K562 (cell line): ENCODE data around the gene STUM. TPM values are rescaled to one million over a fixed set of nuclear protein-coding genes. Genes with fewer than 3 reads are reported as not detected.

Experiments
- BCLAF1 ChIP-seq, 2 experiments: fragments of 450-650 bp in 1 of 2; IDR thresholded peaks; 2 replicates each; pipeline ENCODE4 v1.6.1; 2011 to 2017; ENCODE audit warnings: low read depth in 2 of 2, antibody characterized with exemption in 1 of 2, borderline replicate concordance in 1 of 2, low read length in 1 of 2, mild to moderate bottlenecking in 1 of 2, mixed read lengths in 1 of 2; ENCODE audit not compliant: control insufficient read depth in 1 of 2
- BHLHE40 ChIP-seq: IDR thresholded peaks from 2 replicates; pipeline ENCODE4 v1.6.1; 2011; ENCODE audit warnings: low read length, improper control_type of control experiment
- HNRNPUL1 ChIP-seq: fragments of 200-400 bp; formaldehyde crosslinking; IDR thresholded peaks from 2 replicates; pipeline ENCODE4 v1.6.1; 2017; ENCODE audit warnings: low read length
- JUND ChIP-seq, 2 experiments: IDR thresholded peaks; 2 replicates in 1 of 2; 3 replicates in 1 of 2; pipeline ENCODE4 v1.6.1; 2011; ENCODE audit warnings: borderline replicate concordance in 2 of 2, low read depth in 2 of 2, low read length in 2 of 2, improper control_type of control experiment in 1 of 2, missing biosample characterization in 1 of 2, missing genetic modification characterization in 1 of 2, missing genetic modification reagents in 1 of 2
- MTA3 ChIP-seq: fragments of 450-650 bp; formaldehyde crosslinking; IDR thresholded peaks from 2 replicates; pipeline ENCODE4 v1.6.1; 2017; ENCODE audit warnings: mild to moderate bottlenecking, borderline replicate concordance
- MYC ChIP-seq, 2 experiments: fragments of 250-450 bp in 1 of 2; sonication (Bioruptor Pico) in 1 of 2; IDR thresholded peaks; 2 replicates each; pipeline versions ENCODE4 v1.5.1 to v1.6.1; 2012 to 2021; ENCODE audit warnings: low read depth in 2 of 2, borderline replicate concordance in 1 of 2, improper control_type of control experiment in 1 of 2, low read length in 1 of 2, mild to moderate bottlenecking in 1 of 2, moderate library complexity in 1 of 2
- RB1 ChIP-seq: fragments of 450-650 bp; IDR thresholded peaks from 2 replicates; pipeline ENCODE4 v1.6.1; 2017; ENCODE audit warnings: low read depth, mild to moderate bottlenecking
- STAT5B ChIP-seq: fragments of 250-450 bp; sonication (Bioruptor Pico); IDR thresholded peaks from 2 replicates; pipeline ENCODE4 v1.8.0; 2021; ENCODE audit warnings: mild to moderate bottlenecking, inconsistent platforms
- WHSC1 ChIP-seq: IDR thresholded peaks from one replicate; pipeline ENCODE4 v1.6.1; 2012; ENCODE audit warnings: low read length, control low read depth, inconsistent platforms
- ZBTB7A ChIP-seq: IDR thresholded peaks from 2 replicates; pipeline ENCODE4 v1.6.1; 2011; ENCODE audit warnings: low read depth, mild to moderate bottlenecking, low read length, moderate library complexity, borderline replicate concordance; ENCODE audit not compliant: control insufficient read depth
- ZFP36 ChIP-seq: fragments of 150-350 bp; IDR thresholded peaks from 2 replicates; pipeline ENCODE4 v1.6.1; 2018; ENCODE audit warnings: low read length, low read depth; ENCODE audit not compliant: partially characterized antibody
- ZNF316 ChIP-seq: fragments of 450-650 bp; IDR thresholded peaks from 2 replicates; pipeline ENCODE4 v1.6.1; 2016
- polyA plus RNA-seq, 8 experiments: library from polyadenylated mRNA; depleted of rRNA in 4 of 8; stranded (reverse) in 5 of 8; unstranded in 3 of 8; fragments of >200 nt; fragmentation: Nextera tagmentation in 2 of 8; fragmentation: Illumina TruSeq in 1 of 8; extraction: Ambion mirVana in 2 of 8; extraction: Trizol in 1 of 8; gene quantifications; 2 replicates each; pipeline versions ENCODE4 v1.2.1 to v1.2.3, GENCODE V29; 2011 to 2014; ENCODE audit warnings: inconsistent platforms in 1 of 8, missing spikeins in 1 of 8
- total RNA-seq, 7 experiments: library from RNA; depleted of rRNA in 6 of 7; stranded (reverse); fragments of >200 nt in 6 of 7; fragmentation: Illumina TruSeq in 2 of 7; extraction: Trizol in 2 of 7; gene quantifications; 2 replicates each; pipeline versions ENCODE4 v1.2.1 to v1.2.3, GENCODE V29; 2011 to 2021; ENCODE audit warnings: low replicate concordance in 1 of 7
- TF ChIP-seq, protein P1 (sequence below): fragments of 450-650 bp; formaldehyde crosslinking; IDR thresholded peaks from 2 replicates; pipeline ENCODE4 v1.4.0; 2020; ENCODE audit warnings: mild to moderate bottlenecking, moderate library complexity
- TF ChIP-seq, protein P2 (sequence below), 2 experiments: fragments of 450-650 bp; formaldehyde crosslinking in 1 of 2; IDR thresholded peaks; 2 replicates each; pipeline versions ENCODE4 v1.4.0 to v1.6.1; 2014 to 2020; ENCODE audit warnings: mild to moderate bottlenecking in 2 of 2, borderline replicate concordance in 1 of 2, low read depth in 1 of 2

Gene STUM
- total and polyA plus RNA-seq, 9 of the 15 experiments (the other 6 are each of a cell fraction or from before 2014, with no cell fraction given), result not detected

DNA sequence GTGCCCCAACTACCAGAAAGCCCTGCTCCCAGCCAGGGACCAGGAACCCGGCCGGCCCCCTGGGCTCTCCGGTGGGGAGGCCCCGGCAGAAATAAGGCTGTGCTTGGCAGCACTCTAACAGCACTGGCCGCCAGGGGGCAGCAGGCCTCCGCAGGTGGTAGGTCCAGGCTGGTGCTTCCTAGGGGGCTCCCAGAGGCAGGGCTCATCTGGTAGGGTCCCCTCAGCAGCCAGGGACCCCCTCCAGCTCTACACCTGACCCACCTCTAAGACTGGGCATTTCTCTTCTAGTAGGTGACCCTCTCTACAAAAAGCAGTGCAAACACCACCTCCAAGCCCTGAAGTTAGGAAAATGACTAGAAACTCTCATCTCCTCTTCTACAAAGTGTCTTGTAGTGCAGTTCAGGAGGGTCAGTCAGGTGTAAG lies 85.6 kb downstream of the STUM start (continued):
- peak; percentile 21; the same call in 1 of the 2 replicates for TF ChIP-seq MYC (IDR thresholded peaks at IDR 0.05; ENCODE audit: low read depth, low read length)
- no peak for TF ChIP-seq MYC (CRISPR knock-in tag; IDR thresholded peaks at IDR 0.05; ENCODE audit: borderline replicate concordance, low read depth)
- no peak; the same call in 1 of the 2 replicates for TF ChIP-seq MTA3
- TF ChIP-seq, protein P1, sequence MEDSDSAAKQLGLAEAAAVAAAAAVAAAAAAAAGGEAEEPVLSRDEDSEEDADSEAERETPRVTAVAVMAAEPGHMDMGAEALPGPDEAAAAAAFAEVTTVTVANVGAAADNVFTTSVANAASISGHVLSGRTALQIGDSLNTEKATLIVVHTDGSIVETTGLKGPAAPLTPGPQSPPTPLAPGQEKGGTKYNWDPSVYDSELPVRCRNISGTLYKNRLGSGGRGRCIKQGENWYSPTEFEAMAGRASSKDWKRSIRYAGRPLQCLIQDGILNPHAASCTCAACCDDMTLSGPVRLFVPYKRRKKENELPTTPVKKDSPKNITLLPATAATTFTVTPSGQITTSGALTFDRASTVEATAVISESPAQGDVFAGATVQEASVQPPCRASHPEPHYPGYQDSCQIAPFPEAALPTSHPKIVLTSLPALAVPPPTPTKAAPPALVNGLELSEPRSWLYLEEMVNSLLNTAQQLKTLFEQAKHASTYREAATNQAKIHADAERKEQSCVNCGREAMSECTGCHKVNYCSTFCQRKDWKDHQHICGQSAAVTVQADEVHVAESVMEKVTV, result peak; percentile 92
- TF ChIP-seq BHLHE40, result no peak
- TF ChIP-seq JUND (IDR thresholded peaks at IDR 0.05; ENCODE audit: borderline replicate concordance, low read depth, low read length), result 0 out of 2 replicates have a peak, but pooled peaks have one; percentile 18
- no peak for TF ChIP-seq JUND (tag; IDR thresholded peaks at IDR 0.05; ENCODE audit: borderline replicate concordance, low read depth, low read length)
- no peak for TF ChIP-seq ZFP36
- TF ChIP-seq BCLAF1 (IDR thresholded peaks at IDR 0.05; ENCODE audit: borderline replicate concordance in 1 of 2, control insufficient read depth in 1 of 2, low read depth in 2 of 2, low read length in 1 of 2), result no peak
- no peak for TF ChIP-seq HNRNPUL1
- no peak for TF ChIP-seq ZNF316
- TF ChIP-seq ZBTB7A, result peak; percentile 68; the same call in 1 of the 2 replicates
- TF ChIP-seq WHSC1, result no peak
- TF ChIP-seq RB1, result peak; percentile 71; the same call in 1 of the 2 replicates
- TF ChIP-seq, protein P2, sequence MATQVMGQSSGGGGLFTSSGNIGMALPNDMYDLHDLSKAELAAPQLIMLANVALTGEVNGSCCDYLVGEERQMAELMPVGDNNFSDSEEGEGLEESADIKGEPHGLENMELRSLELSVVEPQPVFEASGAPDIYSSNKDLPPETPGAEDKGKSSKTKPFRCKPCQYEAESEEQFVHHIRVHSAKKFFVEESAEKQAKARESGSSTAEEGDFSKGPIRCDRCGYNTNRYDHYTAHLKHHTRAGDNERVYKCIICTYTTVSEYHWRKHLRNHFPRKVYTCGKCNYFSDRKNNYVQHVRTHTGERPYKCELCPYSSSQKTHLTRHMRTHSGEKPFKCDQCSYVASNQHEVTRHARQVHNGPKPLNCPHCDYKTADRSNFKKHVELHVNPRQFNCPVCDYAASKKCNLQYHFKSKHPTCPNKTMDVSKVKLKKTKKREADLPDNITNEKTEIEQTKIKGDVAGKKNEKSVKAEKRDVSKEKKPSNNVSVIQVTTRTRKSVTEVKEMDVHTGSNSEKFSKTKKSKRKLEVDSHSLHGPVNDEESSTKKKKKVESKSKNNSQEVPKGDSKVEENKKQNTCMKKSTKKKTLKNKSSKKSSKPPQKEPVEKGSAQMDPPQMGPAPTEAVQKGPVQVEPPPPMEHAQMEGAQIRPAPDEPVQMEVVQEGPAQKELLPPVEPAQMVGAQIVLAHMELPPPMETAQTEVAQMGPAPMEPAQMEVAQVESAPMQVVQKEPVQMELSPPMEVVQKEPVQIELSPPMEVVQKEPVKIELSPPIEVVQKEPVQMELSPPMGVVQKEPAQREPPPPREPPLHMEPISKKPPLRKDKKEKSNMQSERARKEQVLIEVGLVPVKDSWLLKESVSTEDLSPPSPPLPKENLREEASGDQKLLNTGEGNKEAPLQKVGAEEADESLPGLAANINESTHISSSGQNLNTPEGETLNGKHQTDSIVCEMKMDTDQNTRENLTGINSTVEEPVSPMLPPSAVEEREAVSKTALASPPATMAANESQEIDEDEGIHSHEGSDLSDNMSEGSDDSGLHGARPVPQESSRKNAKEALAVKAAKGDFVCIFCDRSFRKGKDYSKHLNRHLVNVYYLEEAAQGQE (IDR thresholded peaks at IDR 0.05; ENCODE audit: borderline replicate concordance), result peak; percentile 90
- TF ChIP-seq, protein P2 (CRISPR knock-in tag; IDR thresholded peaks at IDR 0.05; ENCODE audit: low read depth), result no peak
- no peak for TF ChIP-seq STAT5B (CRISPR knock-in tag)
